HepG2 (cell line): ENCODE data around the gene BTBD6. TPM values are rescaled to one million over a fixed set of nuclear protein-coding genes. Genes with fewer than 3 reads are reported as not detected.

Experiments used
- ATAC-seq: fragments of 200-7000 bp; cut with Tn5 transposase; 3 replicates; pipeline ENCODE4 v1.9.1; 2020; ENCODE audit warnings: mild to moderate bottlenecking, moderate library complexity
- BruUV-seq: library from RNA; stranded (reverse); fragments of 400-500 nt; replicated peaks from 2 replicates; lab custom pipeline; 2021; lab: Mats Ljungman, UMichigan
- CTCF ChIA-PET: fragments of 300-600 bp; formaldehyde crosslinking; extraction: SDS; loops from one replicate; lab custom pipeline; 2021; ENCODE audit warnings: low total read pairs, inconsistent platforms, low intra/inter-chr PET ratio; lab: Yijun Ruan, JAX
- POLR2A ChIA-PET: fragments of 350-600 bp; sonication (Branson Sonifier 250); formaldehyde crosslinking; loops from one replicate; lab custom pipeline; 2020; ENCODE audit warnings: antibody characterized with exemption, inconsistent platforms; lab: Yijun Ruan, JAX
- DNase-seq: peaks from one replicate; pipeline ENCODE4 v3.0.0-alpha.2; 2015; ENCODE audit warnings: low spot score
- FAIRE-seq: peaks from 3 replicates; lab custom pipeline; 2011; peaks lifted over from hg19 to GRCh38; lab: Jason Lieb, UNC
- H2AFZ ChIP-seq: one replicate; pipeline ENCODE4 v1.6.1; 2011; ENCODE audit warnings: low read length, inconsistent platforms
- H3K27ac ChIP-seq: fragments of 300-600 bp; 3 replicates; pipeline ENCODE4 v1.8.0; 2011; ENCODE audit warnings: mixed run types, mild to moderate bottlenecking, mixed read lengths, low read length, inconsistent platforms; ENCODE audit not compliant: insufficient read depth; ENCODE audit errors: extremely low read length
- H3K27me3 ChIP-seq, 2 experiments: fragments of 200-600 bp in 1 of 2; 2 replicates in 1 of 2; 3 replicates in 1 of 2; pipeline versions ENCODE4 v1.6.0 to v1.8.0; 2011; ENCODE audit warnings: low read length in 2 of 2, mild to moderate bottlenecking in 2 of 2, moderate library complexity in 2 of 2, inconsistent platforms in 1 of 2; ENCODE audit not compliant: insufficient read depth in 2 of 2, control insufficient read depth in 1 of 2
- H3K36me3 ChIP-seq, 2 experiments: fragments of 200-600 bp in 1 of 2; replicated peaks in 1 of 2; 2 replicates in 1 of 2; 3 replicates in 1 of 2; pipeline versions ENCODE4 v1.5.1 to v1.8.0; 2011; ENCODE audit warnings: low read length in 2 of 2, inconsistent platforms in 1 of 2; ENCODE audit not compliant: insufficient read depth in 2 of 2, control insufficient read depth in 1 of 2
- H3K4me1 ChIP-seq: 2 replicates; pipeline ENCODE4 v1.5.1; 2012; ENCODE audit warnings: low read length, inconsistent platforms; ENCODE audit not compliant: insufficient read depth
- H3K4me2 ChIP-seq: 2 replicates; pipeline ENCODE4 v1.6.0; 2011; ENCODE audit warnings: low read depth, low read length, inconsistent platforms
- H3K4me3 ChIP-seq, 3 experiments: fragments of 200-600 bp in 1 of 3; sonication (generic), shearing (Covaris generic) in 1 of 3; replicated peaks in 1 of 3; 2 replicates each; pipeline ENCODE4 v1.5.1; 2011 to 2016; ENCODE audit warnings: low read length in 3 of 3, inconsistent platforms in 2 of 3, low read depth in 2 of 3, mild to moderate bottlenecking in 2 of 3, control low read depth in 1 of 3, mixed read lengths in 1 of 3; ENCODE audit not compliant: insufficient read depth in 1 of 3
- H3K79me2 ChIP-seq: one replicate; pipeline ENCODE4 v1.6.1; 2011; ENCODE audit warnings: low read length, inconsistent platforms; ENCODE audit not compliant: insufficient read depth
- H3K9ac ChIP-seq: 2 replicates; pipeline ENCODE4 v1.6.0; 2011; ENCODE audit warnings: mild to moderate bottlenecking, low read depth, low read length, inconsistent platforms; ENCODE audit not compliant: insufficient read depth
- H3K9me3 ChIP-seq: 2 replicates; pipeline ENCODE4 v1.5.1; 2012; ENCODE audit warnings: mild to moderate bottlenecking, low read length
- H4K20me1 ChIP-seq: 2 replicates; pipeline ENCODE4 v1.6.0; 2011; ENCODE audit warnings: inconsistent platforms, mild to moderate bottlenecking, low read length, moderate library complexity; ENCODE audit not compliant: insufficient read depth
- CBX1 ChIP-seq: IDR thresholded peaks from one replicate; pipeline ENCODE4 v1.6.1; 2016; ENCODE audit warnings: antibody characterized with exemption, low read depth
- MEIS1 ChIP-seq: sonication (generic); formaldehyde crosslinking; IDR thresholded peaks from 2 replicates; pipeline ENCODE4 v1.9.0; 2021; ENCODE audit warnings: mild to moderate bottlenecking, missing genetic modification reagents, moderate library complexity, borderline replicate concordance
- PHF20 ChIP-seq: sonication (generic); formaldehyde crosslinking; IDR thresholded peaks from 2 replicates; pipeline ENCODE4 v1.5.0; 2020; ENCODE audit warnings: mild to moderate bottlenecking, missing genetic modification reagents
- SMARCE1 ChIP-seq: fragments of 450-650 bp; IDR thresholded peaks from 2 replicates; pipeline ENCODE4 v1.6.1; 2017; ENCODE audit warnings: borderline replicate concordance
- SRSF9 ChIP-seq: fragments of 200-400 bp; formaldehyde crosslinking; IDR thresholded peaks from 2 replicates; pipeline ENCODE4 v1.6.1; 2018; ENCODE audit warnings: borderline replicate concordance, mild to moderate bottlenecking, low read depth, low read length; ENCODE audit not compliant: insufficient read depth, poor library complexity, severe bottlenecking
- ZC3H4 ChIP-seq: sonication (generic); formaldehyde crosslinking; IDR thresholded peaks from 2 replicates; pipeline ENCODE4 v1.4.0; 2020; ENCODE audit warnings: missing genetic modification reagents, borderline replicate concordance
- ZNF746 ChIP-seq: sonication (generic); formaldehyde crosslinking; IDR thresholded peaks from 2 replicates; pipeline ENCODE4 v1.8.0; 2022; ENCODE audit warnings: mild to moderate bottlenecking, missing genetic modification reagents
- WGBS: methylation state at CpG from one replicate; pipeline ENCODE4 v1.1.6; 2017; ENCODE audit warnings: low lambda C conversion rate; 5-methylcytosine and 5-hydroxymethylcytosine counted together
- in situ Hi-C: cut with HindIII; loops from 2 replicates; pipeline ENCODE4 v1.10.0; 2017; ENCODE audit warnings: low pct_unique_long_range_greater_than_20kb; ENCODE audit not compliant: extremely low pct_ligation_motif_present
- intact Hi-C: fragments of 100-400 bp; cut with micrococcal nuclease; formaldehyde crosslinking; loops from one replicate; pipeline ENCODE4 v1.10.0; 2022; ENCODE audit not compliant: unreplicated experiment
- polyA plus RNA-seq, 8 experiments: library from polyadenylated mRNA; depleted of rRNA in 3 of 8; stranded (reverse) in 7 of 8; unstranded in 1 of 8; fragments of >200 nt; fragmentation: Illumina TruSeq in 4 of 8; extraction: Trizol in 4 of 8; gene quantifications; 2 replicates each; pipeline versions ENCODE4 v1.2.1 to v1.2.3, GENCODE V29; 2011 to 2016; ENCODE audit warnings: low read depth in 4 of 8, missing spikeins in 1 of 8, mixed read lengths in 1 of 8; ENCODE audit not compliant: insufficient read depth in 1 of 8
- total RNA-seq, 5 experiments: library from RNA; depleted of rRNA; stranded (reverse); fragments of >200 nt; fragmentation: Illumina TruSeq; extraction: Trizol; gene quantifications; 2 replicates each; pipeline ENCODE4 v1.2.3, GENCODE V29; 2016; ENCODE audit warnings: low read depth in 1 of 5
- TF ChIP-seq, protein P1 (sequence below): sonication (generic); formaldehyde crosslinking; IDR thresholded peaks from 2 replicates; pipeline ENCODE4 v1.4.0; 2020; ENCODE audit warnings: missing genetic modification reagents
- TF ChIP-seq, protein P2 (sequence below): sonication (generic); formaldehyde crosslinking; IDR thresholded peaks from 2 replicates; pipeline ENCODE4 v1.4.0; 2020; ENCODE audit warnings: missing genetic modification reagents

BTBD6 gene
- total and polyA plus RNA-seq, 2 of the 13 experiments (the other 11 are each of a cell fraction or from before 2014, with no cell fraction given): not detected

DNA sequence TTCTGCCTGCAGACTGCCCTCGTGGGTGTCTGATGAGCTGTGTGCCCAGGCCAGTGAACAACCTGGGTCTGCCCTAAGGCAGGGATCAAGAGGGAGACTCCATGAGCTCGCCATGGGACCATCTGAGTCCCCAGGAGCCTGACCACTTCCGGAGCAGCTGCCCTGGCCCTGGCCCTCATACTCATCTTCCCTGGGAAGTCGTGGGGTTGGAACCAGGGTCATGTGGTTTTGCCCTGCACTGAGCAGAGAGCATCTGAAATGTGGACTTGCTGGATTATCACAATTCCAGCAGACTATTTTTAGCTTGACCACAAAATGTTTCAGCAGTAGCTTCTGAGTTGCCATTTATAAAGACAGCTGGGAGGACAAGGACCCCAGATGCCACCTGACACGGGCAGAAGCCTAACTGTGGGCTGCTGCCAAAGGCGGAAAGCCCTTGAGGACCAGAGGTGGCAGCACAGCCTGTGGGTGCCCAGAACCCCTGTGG, 6.7 kb downstream of the BTBD6 start:
- H3K4me1 ChIP-seq: no peaks in the 10 kb centered on the region
- H3K27me3 ChIP-seq: no peaks in the 10 kb centered on the region; a peak in 1 of 5 replicates
- no peak overlapping the region for H3K9ac ChIP-seq
- DNase-seq (no peak), FAIRE-seq (no peak), ATAC-seq (no peak)
- in situ Hi-C loops: no loop called here
- H3K9me3 ChIP-seq: no peaks in the 10 kb centered on the region
- H3K4me2 ChIP-seq: no peak overlapping the region
- H4K20me1 ChIP-seq: no peaks in the 10 kb centered on the region
- no peak overlapping the region for H2AFZ ChIP-seq
- BruUV-seq: no TSS peak
- H3K36me3 ChIP-seq: peaks cover 9 to 16% of the 10 kb centered on the region in 2 experiments; a peak in 4 of 5 replicates
- no peak overlapping the region for H3K4me3 ChIP-seq
- no peak overlapping the region for H3K27ac ChIP-seq
- intact Hi-C loops: no loop called here
- H3K79me2 ChIP-seq: no peaks in the 10 kb centered on the region
- WGBS: 100% methylated on average over 3 of the region's 6 CpGs
- POLR2A ChIA-PET: no interaction called here
- CTCF ChIA-PET: no interaction called here
- no peak for TF ChIP-seq MEIS1 (CRISPR knock-in tag)

DNA sequence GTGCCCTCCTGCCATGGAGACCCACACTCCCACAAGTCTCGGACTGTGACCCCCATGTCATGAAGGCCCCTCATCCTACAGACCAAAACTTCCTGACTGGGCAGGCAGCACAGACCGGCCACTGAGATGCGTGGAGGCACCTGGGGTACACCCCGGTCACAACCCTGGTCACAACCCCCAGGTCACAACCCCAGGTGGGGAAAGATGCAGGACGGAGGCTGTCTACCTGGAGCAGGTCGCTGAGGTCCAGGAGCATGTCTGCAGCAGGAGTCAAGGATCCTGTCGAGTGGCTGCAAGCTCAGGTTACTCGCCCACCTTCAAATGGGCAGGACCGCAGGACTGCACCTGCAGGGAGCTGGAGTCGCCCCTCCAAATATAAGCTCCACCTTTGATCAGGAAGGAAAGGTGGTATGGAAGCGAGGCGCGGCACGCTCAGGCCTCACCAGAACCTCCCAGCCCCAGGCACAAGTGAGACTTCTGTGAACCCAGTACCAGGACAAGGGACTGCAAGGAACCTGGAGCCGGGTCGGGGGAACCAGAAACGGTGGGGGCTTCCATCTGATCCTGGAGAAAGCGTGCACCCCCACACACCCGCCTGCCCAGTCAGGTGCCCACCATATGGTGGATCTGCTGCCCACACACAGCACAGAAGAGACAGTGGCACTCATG, 8.1 kb downstream of the BTBD6 start:
- 98% methylated on average over 11 of the region's 19 CpGs for WGBS
- no peaks in the 10 kb centered on the region for H3K79me2 ChIP-seq
- H3K9me3 ChIP-seq: no peaks in the 10 kb centered on the region
- H3K36me3 ChIP-seq: peaks cover 9 to 17% of the 10 kb centered on the region in 2 experiments; a peak in 4 of 5 replicates
- no peaks in the 10 kb centered on the region for H3K4me1 ChIP-seq
- no peak overlapping the region for H2AFZ ChIP-seq
- DNase-seq: no peak
- TF ChIP-seq ZNF746 (CRISPR knock-in tag) (no peak), PHF20 (CRISPR knock-in tag) (no peak), SRSF9 (no peak), SMARCE1 (no peak), CBX1 (no peak), ZC3H4 (CRISPR knock-in tag) (no peak)
- TF ChIP-seq, protein P1, sequence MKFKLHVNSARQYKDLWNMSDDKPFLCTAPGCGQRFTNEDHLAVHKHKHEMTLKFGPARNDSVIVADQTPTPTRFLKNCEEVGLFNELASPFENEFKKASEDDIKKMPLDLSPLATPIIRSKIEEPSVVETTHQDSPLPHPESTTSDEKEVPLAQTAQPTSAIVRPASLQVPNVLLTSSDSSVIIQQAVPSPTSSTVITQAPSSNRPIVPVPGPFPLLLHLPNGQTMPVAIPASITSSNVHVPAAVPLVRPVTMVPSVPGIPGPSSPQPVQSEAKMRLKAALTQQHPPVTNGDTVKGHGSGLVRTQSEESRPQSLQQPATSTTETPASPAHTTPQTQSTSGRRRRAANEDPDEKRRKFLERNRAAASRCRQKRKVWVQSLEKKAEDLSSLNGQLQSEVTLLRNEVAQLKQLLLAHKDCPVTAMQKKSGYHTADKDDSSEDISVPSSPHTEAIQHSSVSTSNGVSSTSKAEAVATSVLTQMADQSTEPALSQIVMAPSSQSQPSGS: no peak
- TF ChIP-seq, protein P2, sequence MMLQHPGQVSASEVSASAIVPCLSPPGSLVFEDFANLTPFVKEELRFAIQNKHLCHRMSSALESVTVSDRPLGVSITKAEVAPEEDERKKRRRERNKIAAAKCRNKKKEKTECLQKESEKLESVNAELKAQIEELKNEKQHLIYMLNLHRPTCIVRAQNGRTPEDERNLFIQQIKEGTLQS (CRISPR knock-in tag): no peak
- TF ChIP-seq, all 625 proteins: peak for 0
- Histone ChIP-seq H4K20me1 (no peaks in the 10 kb centered on the region), H3K4me2 (no peak overlapping the region), H3K27me3 (no peaks in the 10 kb centered on the region; a peak in 1 of 5 replicates), H3K9ac (no peak overlapping the region), H3K4me3 (no peak overlapping the region), H3K27ac (no peak overlapping the region)
- ATAC-seq (no peak), FAIRE-seq (no peak)
- BruUV-seq: no TSS peak
- in situ Hi-C loops (no loop called here), intact Hi-C loops (no loop called here)
- ChIA-PET POLR2A (no interaction called here), CTCF (no interaction called here)
